Measurements from ENCODE around the gene AGPAT3.

The AGPAT3 gene

GRCh38 chr21:43847301-43847700, 17.7 kb upstream of the AGPAT3 start:
- no peak for TF ChIP-seq ZNF274 (IDR thresholded peaks at IDR 0.05; ENCODE audit: low read depth, low read length)
- no peak overlapping the region for H3K4me3 ChIP-seq (ENCODE audit: low read length)

GRCh38 chr21:43848771-43849170, 16.3 kb upstream of the AGPAT3 start:
- no peak for TF ChIP-seq ZNF274 (IDR thresholded peaks at IDR 0.05; ENCODE audit: low read depth, low read length)
- H3K4me3 ChIP-seq (ENCODE audit: low read length) = no peak overlapping the region

GRCh38 chr21:43849532-43850299, 15.3 kb upstream of the AGPAT3 start:
- H3K4me3 ChIP-seq (ENCODE audit: low read length) = no peak overlapping the region
- TF ChIP-seq ZNF274 (IDR thresholded peaks at IDR 0.05; ENCODE audit: low read depth, low read length) = no peak

- no peak for TF ChIP-seq ZNF274 (IDR thresholded peaks at IDR 0.05; ENCODE audit: low read depth, low read length)
- no peak overlapping the region for H3K4me3 ChIP-seq (ENCODE audit: low read length)
Measured at GRCh38 chr21:43850728-43851295, 14.2 kb upstream of the AGPAT3 start.

- no peak for TF ChIP-seq ZNF274 (IDR thresholded peaks at IDR 0.05; ENCODE audit: low read depth, low read length)
- H3K4me3 ChIP-seq (ENCODE audit: low read length) = no peak overlapping the region
Measured at GRCh38 chr21:43851593-43851992, 13.4 kb upstream of the AGPAT3 start.

- no peak overlapping the region; the same call in 1 of the 2 replicates for H3K4me3 ChIP-seq (ENCODE audit: low read length)
- no peak for TF ChIP-seq ZNF274 (IDR thresholded peaks at IDR 0.05; ENCODE audit: low read depth, low read length)
Measured at GRCh38 chr21:43853851-43854772, 10.9 kb upstream of the AGPAT3 start.

- no peak overlapping the region; the same call in 1 of the 2 replicates for H3K4me3 ChIP-seq (ENCODE audit: low read length)
- no peak for TF ChIP-seq ZNF274 (IDR thresholded peaks at IDR 0.05; ENCODE audit: low read depth, low read length)
Measured at GRCh38 chr21:43854773-43855633, 10.0 kb upstream of the AGPAT3 start.

- no peak for TF ChIP-seq ZNF274 (IDR thresholded peaks at IDR 0.05; ENCODE audit: low read depth, low read length)
- H3K4me3 ChIP-seq (ENCODE audit: low read length) = no peak overlapping the region
Measured at GRCh38 chr21:43855955-43856354, 9.1 kb upstream of the AGPAT3 start.

- no peak overlapping the region for H3K4me3 ChIP-seq (ENCODE audit: low read length)
- TF ChIP-seq ZNF274 (IDR thresholded peaks at IDR 0.05; ENCODE audit: low read depth, low read length) = no peak
Measured at GRCh38 chr21:43858806-43859648, 6.0 kb upstream of the AGPAT3 start.

- no peak overlapping the region for H3K4me3 ChIP-seq (ENCODE audit: low read length)
- TF ChIP-seq ZNF274 (IDR thresholded peaks at IDR 0.05; ENCODE audit: low read depth, low read length) = no peak
Measured at GRCh38 chr21:43859747-43860214, 5.2 kb upstream of the AGPAT3 start.

GRCh38 chr21:43861706-43862105, 3.3 kb upstream of the AGPAT3 start:
- no peak for TF ChIP-seq ZNF274 (IDR thresholded peaks at IDR 0.05; ENCODE audit: low read depth, low read length)
- H3K4me3 ChIP-seq (ENCODE audit: low read length) = no peak overlapping the region

GRCh38 chr21:43864313-43864961, 586 bp upstream of the AGPAT3 start:
- peak overlapping the region; percentile 76 for H3K4me3 ChIP-seq (ENCODE audit: low read length)
- no peak for TF ChIP-seq ZNF274 (IDR thresholded peaks at IDR 0.05; ENCODE audit: low read depth, low read length)
